NOMO-1 treated with DMSO at 0.1 percent for 48 hours (cell line): ENCODE results near the gene GLYR1.
A peak's percentile ranks its signal among the peaks of the same experiment; 100 is the strongest.

Experiments used
- DNase-seq: peaks from one replicate; lab custom pipeline; 2025; ENCODE audit not compliant: unreplicated experiment; lab: John Stamatoyannopoulos, UW

The GLYR1 gene

GRCh38 chr16:4850211-4850610 is 3.1 kb upstream of the GLYR1 start:
- DNase-seq, result no peak

- DNase-seq, result peak; percentile 42
These were observed 893 bp upstream of the GLYR1 start for GRCh38 chr16:4847774-4848587.

GRCh38 chr16:4846503-4846900 is 586 bp downstream of the GLYR1 start:
- peak; percentile 38 for DNase-seq

GRCh38 chr16:4840984-4841383 is 6.1 kb downstream of the GLYR1 start:
- no peak for DNase-seq

- DNase-seq, result no peak
These were observed 7.1 kb downstream of the GLYR1 start for GRCh38 chr16:4839942-4840341.

- no peak for DNase-seq
These were observed 9.2 kb downstream of the GLYR1 start for GRCh38 chr16:4837733-4838501.

- DNase-seq, result no peak
These were observed 10.4 kb downstream of the GLYR1 start for GRCh38 chr16:4836727-4837126.

- DNase-seq, result no peak
These were observed 13.5 kb downstream of the GLYR1 start for GRCh38 chr16:4833584-4833983.

GRCh38 chr16:4832698-4833343 is 14.3 kb downstream of the GLYR1 start:
- DNase-seq, result no peak

- no peak for DNase-seq
These were observed 15.5 kb downstream of the GLYR1 start for GRCh38 chr16:4831616-4832015.

GRCh38 chr16:4830408-4830807 is 16.7 kb downstream of the GLYR1 start:
- DNase-seq, result no peak

GRCh38 chr16:4828567-4829321 is 18.3 kb downstream of the GLYR1 start:
- no peak for DNase-seq

- no peak for DNase-seq
These were observed 20.1 kb downstream of the GLYR1 start for GRCh38 chr16:4826980-4827379.

- DNase-seq, result no peak
These were observed 20.6 kb downstream of the GLYR1 start for GRCh38 chr16:4826526-4826925.

GRCh38 chr16:4825196-4825595 is 21.9 kb downstream of the GLYR1 start:
- DNase-seq, result no peak

- DNase-seq, result no peak
These were observed 26.4 kb downstream of the GLYR1 start for GRCh38 chr16:4820652-4821051.

GRCh38 chr16:4814542-4815173 is 32.4 kb downstream of the GLYR1 start:
- no peak for DNase-seq

GRCh38 chr16:4814046-4814445 is 33.0 kb downstream of the GLYR1 start:
- no peak for DNase-seq

GRCh38 chr16:4813251-4814003 is 33.7 kb downstream of the GLYR1 start:
- no peak for DNase-seq

GRCh38 chr16:4811773-4812172 is 35.3 kb downstream of the GLYR1 start:
- DNase-seq, result no peak
